Smooth muscle cell (in vitro differentiated cells): ENCODE measurements around the gene MKLN1. TPM values are rescaled to one million over a fixed set of nuclear protein-coding genes. Genes with fewer than 3 reads are reported as not detected.

Experiments used
- polyA plus RNA-seq: library from polyadenylated mRNA; unstranded; fragments of >200 nt; fragmentation: Nextera tagmentation; extraction: Ambion mirVana; gene quantifications from 2 replicates; pipeline ENCODE4 v1.2.1, GENCODE V29; 2016
- total RNA-seq: library from RNA; depleted of rRNA; stranded (reverse); fragments of >200 nt; gene quantifications from 2 replicates; pipeline ENCODE4 v1.2.3, GENCODE V29; 2014

The MKLN1 gene
- total and polyA plus RNA-seq, 2 experiments from 2014 or later = 26.3 to 45.3 TPM

Other genes starting within 250 kb of the MKLN1 start
- gene PODXL, start 228.8 kb downstream of the MKLN1 start, total RNA-seq = 7.3 and 10.8 TPM in 2 replicates
- 2.1 and 11.1 TPM in 2 replicates for gene PODXL, start 228.8 kb downstream of the MKLN1 start, polyA plus RNA-seq